ENCODE data around the gene ALDOB.

The ALDOB gene

GRCh38 chr9:101383361-101383760 is 52.2 kb downstream of the ALDOB start (continued):
- TF ChIP-seq ZSCAN4 (tag by site-specific recombination; IDR thresholded peaks at IDR 0.05), result no peak
- no peak for TF ChIP-seq AEBP2 (tag by site-specific recombination; IDR thresholded peaks at IDR 0.05; ENCODE audit: borderline replicate concordance)
- no peak for TF ChIP-seq ZNF561 (tag by site-specific recombination; IDR thresholded peaks at IDR 0.05; ENCODE audit: borderline replicate concordance)
- no peak for TF ChIP-seq ZNF48 (tag by site-specific recombination; IDR thresholded peaks at IDR 0.05)
- TF ChIP-seq, protein P1, sequence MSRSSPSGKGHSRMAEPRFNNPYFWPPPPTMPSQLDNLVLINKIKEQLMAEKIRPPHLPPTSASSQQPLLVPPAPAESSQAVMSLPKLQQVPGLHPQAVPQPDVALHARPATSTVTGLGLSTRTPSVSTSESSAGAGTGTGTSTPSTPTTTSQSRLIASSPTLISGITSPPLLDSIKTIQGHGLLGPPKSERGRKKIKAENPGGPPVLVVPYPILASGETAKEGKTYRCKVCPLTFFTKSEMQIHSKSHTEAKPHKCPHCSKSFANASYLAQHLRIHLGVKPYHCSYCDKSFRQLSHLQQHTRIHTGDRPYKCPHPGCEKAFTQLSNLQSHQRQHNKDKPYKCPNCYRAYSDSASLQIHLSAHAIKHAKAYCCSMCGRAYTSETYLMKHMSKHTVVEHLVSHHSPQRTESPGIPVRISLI (tag by site-specific recombination; IDR thresholded peaks at IDR 0.05), result no peak
- no peak for TF ChIP-seq KLF16 (tag by site-specific recombination; IDR thresholded peaks at IDR 0.05)
- TF ChIP-seq ZNF274 (IDR thresholded peaks at IDR 0.05; ENCODE audit: low read length), result no peak
- no peak for TF ChIP-seq ZNF274 (tag by site-specific recombination; IDR thresholded peaks at IDR 0.05; ENCODE audit: borderline replicate concordance)
- no peak for TF ChIP-seq ZNF560 (tag by site-specific recombination; IDR thresholded peaks at IDR 0.05; ENCODE audit: borderline replicate concordance)
- TF ChIP-seq ZNF747 (tag by site-specific recombination; IDR thresholded peaks at IDR 0.05), result no peak
- TF ChIP-seq ZNF585B (tag by site-specific recombination; IDR thresholded peaks at IDR 0.05), result no peak
- TF ChIP-seq ZFP3 (tag by site-specific recombination; IDR thresholded peaks at IDR 0.05; ENCODE audit: low read depth), result no peak
- TF ChIP-seq, protein P2, sequence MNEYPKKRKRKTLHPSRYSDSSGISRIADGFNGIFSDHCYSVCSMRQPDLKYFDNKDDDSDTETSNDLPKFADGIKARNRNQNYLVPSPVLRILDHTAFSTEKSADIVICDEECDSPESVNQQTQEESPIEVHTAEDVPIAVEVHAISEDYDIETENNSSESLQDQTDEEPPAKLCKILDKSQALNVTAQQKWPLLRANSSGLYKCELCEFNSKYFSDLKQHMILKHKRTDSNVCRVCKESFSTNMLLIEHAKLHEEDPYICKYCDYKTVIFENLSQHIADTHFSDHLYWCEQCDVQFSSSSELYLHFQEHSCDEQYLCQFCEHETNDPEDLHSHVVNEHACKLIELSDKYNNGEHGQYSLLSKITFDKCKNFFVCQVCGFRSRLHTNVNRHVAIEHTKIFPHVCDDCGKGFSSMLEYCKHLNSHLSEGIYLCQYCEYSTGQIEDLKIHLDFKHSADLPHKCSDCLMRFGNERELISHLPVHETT (tag by site-specific recombination; IDR thresholded peaks at IDR 0.05), result no peak

DNA sequence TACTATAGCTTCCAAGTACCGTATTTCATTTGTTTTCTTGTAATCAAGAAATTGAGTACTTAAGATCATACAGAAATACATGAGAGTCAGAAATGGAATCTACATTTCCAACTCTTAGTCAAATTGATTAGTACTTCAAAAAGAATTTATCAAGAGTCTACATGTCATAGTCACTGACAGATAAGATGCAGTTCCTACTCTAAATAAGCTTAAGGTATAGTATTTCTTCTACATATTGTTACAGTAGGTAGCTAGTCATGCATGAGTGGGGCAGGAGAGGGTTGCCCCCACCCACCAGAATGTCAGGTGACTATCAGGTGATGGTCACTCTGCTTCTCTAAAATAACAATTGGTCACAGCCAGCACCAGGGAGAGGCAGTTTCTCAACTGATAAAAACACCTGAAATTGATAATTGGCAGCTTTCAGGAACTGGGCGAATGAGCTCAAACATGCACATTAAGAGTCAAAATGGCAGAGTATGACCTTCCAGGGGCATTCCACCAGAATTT is 53.7 kb downstream of the ALDOB start:
- CTCF ChIA-PET, result interaction anchor here (0.6 kb wide), 1 partner anchor 15 kb away, joined by 4 read pairs; no protein-coding TSS in a partner anchor
- H3K9me3 ChIP-seq (ENCODE audit: control insufficient read depth, insufficient read depth, low read depth, low read length), result no peaks in the 10 kb centered on the region
- H3K4me3 ChIP-seq (ENCODE audit: low read depth, low read length), result no peak overlapping the region
- no peak overlapping the region for H3K27ac ChIP-seq (ENCODE audit: extremely low read depth, low read depth, low read length)
- POLR2A ChIA-PET, result no interaction called here
- peaks cover 0 to 3% of the 10 kb centered on the region in 2 experiments; a peak in 1 of 3 replicates for H3K36me3 ChIP-seq (ENCODE audit: control insufficient read depth in 2 of 2, insufficient read depth in 1 of 2, low read length in 2 of 2)
- no peaks in the 10 kb centered on the region for H3K4me1 ChIP-seq (ENCODE audit: control insufficient read depth, insufficient read depth, low read length)
- TF ChIP-seq ZNF76 (tag by site-specific recombination; IDR thresholded peaks at IDR 0.05; ENCODE audit: borderline replicate concordance, low read depth), result no peak
- no peak for TF ChIP-seq ZNF140 (tag by site-specific recombination; IDR thresholded peaks at IDR 0.05)
- no peak for TF ChIP-seq ZBTB17 (tag by site-specific recombination; IDR thresholded peaks at IDR 0.05)
- TF ChIP-seq ZNF121 (tag by site-specific recombination; IDR thresholded peaks at IDR 0.05), result no peak
- TF ChIP-seq ZNF292 (tag by site-specific recombination; IDR thresholded peaks at IDR 0.05; ENCODE audit: borderline replicate concordance, low read depth), result no peak
- TF ChIP-seq, protein P2 (tag by site-specific recombination; IDR thresholded peaks at IDR 0.05), result no peak
- TF ChIP-seq ZNF211 (tag by site-specific recombination; IDR thresholded peaks at IDR 0.05; ENCODE audit: low read depth), result no peak
- TF ChIP-seq ZNF311 (tag by site-specific recombination; IDR thresholded peaks at IDR 0.05; ENCODE audit: borderline replicate concordance), result no peak
- no peak for TF ChIP-seq ZNF394 (tag by site-specific recombination; IDR thresholded peaks at IDR 0.05; ENCODE audit: borderline replicate concordance)
- TF ChIP-seq ZNF221 (tag by site-specific recombination; IDR thresholded peaks at IDR 0.05; ENCODE audit: borderline replicate concordance), result no peak
- no peak for TF ChIP-seq SP7 (tag by site-specific recombination; IDR thresholded peaks at IDR 0.05)
- no peak for TF ChIP-seq YY1 (tag by site-specific recombination; IDR thresholded peaks at IDR 0.05)
- no peak for TF ChIP-seq EGR2 (tag by site-specific recombination; IDR thresholded peaks at IDR 0.05; ENCODE audit: low read depth)

Data from HEK293 (cell line).